PFSK-1 (cell line): ENCODE results near the gene HHIPL1.

Source experiments
- FOXP2 ChIP-seq: optimal IDR thresholded peaks from 2 replicates; pipeline ENCODE3; 2011; ENCODE audit warnings: borderline replicate concordance, control low read depth, inconsistent platforms; ENCODE audit not compliant: insufficient read depth; ENCODE audit errors: extremely low read length, extremely low read depth
- POLR2AphosphoS5 ChIP-seq: IDR thresholded peaks from 2 replicates; pipeline ENCODE4 v1.6.1; 2012; ENCODE audit warnings: low read depth, mild to moderate bottlenecking, control low read depth, low read length, moderate library complexity
- REST ChIP-seq, 2 experiments: IDR thresholded peaks; 2 replicates each; pipeline versions ENCODE4 v1.6.1 to v1.8.0; 2011 to 2012; ENCODE audit warnings: low read depth in 2 of 2, low read length in 2 of 2, control low read depth in 1 of 2, inconsistent platforms in 1 of 2, mild to moderate bottlenecking in 1 of 2, moderate library complexity in 1 of 2; ENCODE audit not compliant: insufficient read depth in 1 of 2
- SIN3A ChIP-seq: IDR thresholded peaks from 2 replicates; pipeline ENCODE4 v1.6.1; 2012; ENCODE audit warnings: mild to moderate bottlenecking, low read length, moderate library complexity, borderline replicate concordance; ENCODE audit not compliant: insufficient read depth
- TAF1 ChIP-seq: IDR thresholded peaks from 2 replicates; pipeline ENCODE4 v1.6.1; 2012; ENCODE audit warnings: low read length, control low read depth, borderline replicate concordance; ENCODE audit not compliant: insufficient read depth

The HHIPL1 gene

GRCh38 chr14:99724196-99724891, 79.4 kb downstream of the HHIPL1 start:
- no peak for TF ChIP-seq REST (IDR thresholded peaks at IDR 0.05; ENCODE audit: insufficient read depth in 1 of 2, low read depth in 2 of 2, low read length in 2 of 2)
- no peak for TF ChIP-seq TAF1
- no peak for TF ChIP-seq FOXP2
- TF ChIP-seq POLR2AphosphoS5 = no peak
- no peak for TF ChIP-seq SIN3A

GRCh38 chr14:99724939-99725773, 80.2 kb downstream of the HHIPL1 start:
- TF ChIP-seq SIN3A = no peak
- TF ChIP-seq TAF1 = no peak
- no peak for TF ChIP-seq POLR2AphosphoS5
- no peak for TF ChIP-seq REST (IDR thresholded peaks at IDR 0.05; ENCODE audit: insufficient read depth in 1 of 2, low read depth in 2 of 2, low read length in 2 of 2)

GRCh38 chr14:99725774-99726537, 81.0 kb downstream of the HHIPL1 start:
- no peak for TF ChIP-seq FOXP2
- TF ChIP-seq TAF1 = no peak
- no peak for TF ChIP-seq REST (IDR thresholded peaks at IDR 0.05; ENCODE audit: insufficient read depth in 1 of 2, low read depth in 2 of 2, low read length in 2 of 2)
- no peak for TF ChIP-seq SIN3A
- no peak for TF ChIP-seq POLR2AphosphoS5

- TF ChIP-seq TAF1 (no peak), SIN3A (no peak), POLR2AphosphoS5 (no peak), FOXP2 (no peak), REST (IDR thresholded peaks at IDR 0.05; ENCODE audit: insufficient read depth in 1 of 2, low read depth in 2 of 2, low read length in 2 of 2) (no peak)
Observed at GRCh38 chr14:99726538-99727095, 81.7 kb downstream of the HHIPL1 start.
